Muscle layer of duodenum (tissue), 2 donors: Measurements from ENCODE around the gene NELFB.
A peak's percentile ranks its signal among the peaks of the same experiment; 100 is the strongest.

Experiments used
- H3K27ac ChIP-seq: one replicate; pipeline ENCODE4 v1.7.0; 2013; ENCODE audit warnings: mild to moderate bottlenecking, low read length
- H3K27me3 ChIP-seq: one replicate; pipeline ENCODE4 v1.7.0; 2013; ENCODE audit warnings: low read depth, mild to moderate bottlenecking, control low read depth, low read length
- H3K36me3 ChIP-seq, 2 donors: one replicate each; pipeline ENCODE4 v1.7.0; 2013; ENCODE audit warnings: low read length in 2 of 2, control low read depth in 1 of 2, mild to moderate bottlenecking in 1 of 2; ENCODE audit not compliant: insufficient read depth in 2 of 2, control insufficient read depth in 1 of 2
- H3K4me1 ChIP-seq, 2 donors: one replicate each; pipeline ENCODE4 v1.7.0; 2013; ENCODE audit warnings: low read length in 2 of 2, mild to moderate bottlenecking in 2 of 2, control low read depth in 1 of 2, moderate library complexity in 1 of 2; ENCODE audit not compliant: insufficient read depth in 2 of 2, control insufficient read depth in 1 of 2
- H3K4me3 ChIP-seq, 2 donors: one replicate each; pipeline ENCODE4 v1.7.0; 2013; ENCODE audit warnings: low read length in 2 of 2, low read depth in 1 of 2, mild to moderate bottlenecking in 1 of 2
- H3K9me3 ChIP-seq, 2 donors: one replicate each; pipeline ENCODE4 v1.7.0; 2013; ENCODE audit warnings: low read length in 2 of 2, control low read depth in 1 of 2, mild to moderate bottlenecking in 1 of 2; ENCODE audit not compliant: control insufficient read depth in 1 of 2
- donor health status: healthy.

NELFB gene

GRCh38 chr9:137254624-137255447 lies at the start of gene NELFB:
TSS of gene NELFB (plus strand) at chr9:137255327.
- H3K27ac ChIP-seq = peak within 1 kb of the TSS; percentile 23
- H3K27me3 ChIP-seq = no peaks in the 10 kb centered on the region
- peaks cover 9 to 23% of the 10 kb centered on the region in 2 donors for H3K4me1 ChIP-seq
- no peaks in the 10 kb centered on the region for H3K9me3 ChIP-seq
- peaks cover 11 to 19% of the 10 kb centered on the region in 2 donors for H3K36me3 ChIP-seq
- peak within 1 kb of the TSS; percentile 81 to 99 for H3K4me3 ChIP-seq

DNA sequence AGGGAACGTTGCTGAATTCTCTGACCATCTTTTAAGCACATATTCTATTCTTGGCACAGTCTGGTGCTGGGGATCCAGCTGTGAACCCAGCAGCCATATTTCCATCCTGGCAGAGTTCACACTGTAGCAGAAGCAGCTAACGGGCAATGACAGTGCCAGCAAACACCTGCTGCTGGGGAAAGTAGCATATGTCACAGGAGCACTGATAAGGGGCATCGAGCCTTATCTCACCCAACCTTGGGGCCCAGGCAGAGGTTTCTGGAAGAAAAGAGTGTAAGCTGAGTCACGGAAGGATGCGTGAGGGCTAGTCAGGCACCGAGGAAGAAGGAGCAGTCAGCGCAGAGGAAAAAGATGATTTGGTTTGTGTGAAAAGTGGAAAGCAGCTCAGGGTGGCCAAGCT lies 48.5 kb upstream of the NELFB start:
- peaks cover 0 to 10% of the 10 kb centered on the region in 2 donors for H3K36me3 ChIP-seq
- peaks cover 21 to 51% of the 10 kb centered on the region in 2 donors for H3K4me1 ChIP-seq
- peak overlapping the region; percentile 84 to 98 for H3K4me3 ChIP-seq

GRCh38 chr9:137211532-137211931 lies 43.6 kb upstream of the NELFB start:
- H3K4me1 ChIP-seq = peaks cover 6 to 7% of the 10 kb centered on the region in 2 donors
- peaks cover 0 to 18% of the 10 kb centered on the region in 2 donors for H3K36me3 ChIP-seq
- no peak overlapping the region for H3K27ac ChIP-seq
- no peaks in the 10 kb centered on the region for H3K27me3 ChIP-seq
- no peaks in the 10 kb centered on the region for H3K9me3 ChIP-seq
- H3K4me3 ChIP-seq = no peak overlapping the region

More for the DNA sequence above, 48.5 kb upstream of the NELFB start:
- H3K27me3 ChIP-seq = no peaks in the 10 kb centered on the region
- H3K9me3 ChIP-seq = no peaks in the 10 kb centered on the region
- H3K27ac ChIP-seq = no peak overlapping the region

DNA sequence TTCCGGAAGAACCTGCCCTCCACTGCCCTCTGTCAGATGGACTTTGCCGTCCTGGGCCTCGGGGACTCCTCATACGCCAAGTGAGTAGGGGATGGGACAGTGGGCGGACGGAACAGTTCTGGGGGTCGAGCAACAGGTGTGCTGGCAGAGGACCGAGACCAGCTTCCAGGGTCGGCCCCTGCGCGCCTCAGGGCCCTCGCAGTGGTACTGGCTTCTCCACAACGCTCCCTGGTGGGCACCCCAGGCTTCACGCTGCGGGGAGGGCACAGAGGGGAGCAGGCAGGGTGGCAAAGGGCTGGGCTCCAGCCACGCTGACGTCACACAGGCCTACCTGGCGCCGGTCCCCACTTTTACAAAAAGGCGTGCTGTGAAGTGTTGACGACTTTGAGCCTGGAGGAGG lies 42.6 kb upstream of the NELFB start:
- H3K36me3 ChIP-seq = peaks cover 0 to 18% of the 10 kb centered on the region in 2 donors
- H3K9me3 ChIP-seq = no peaks in the 10 kb centered on the region
- no peaks in the 10 kb centered on the region for H3K27me3 ChIP-seq
- no peak overlapping the region for H3K4me3 ChIP-seq
- no peak overlapping the region for H3K27ac ChIP-seq
- H3K4me1 ChIP-seq = no peaks in the 10 kb centered on the region

GRCh38 chr9:137213160-137214060 lies 41.7 kb upstream of the NELFB start:
- no peaks in the 10 kb centered on the region for H3K27me3 ChIP-seq
- no peak overlapping the region for H3K27ac ChIP-seq
- peaks cover 0 to 18% of the 10 kb centered on the region in 2 donors for H3K36me3 ChIP-seq
- H3K9me3 ChIP-seq = no peaks in the 10 kb centered on the region
- no peak overlapping the region for H3K4me3 ChIP-seq
- H3K4me1 ChIP-seq = no peaks in the 10 kb centered on the region

DNA sequence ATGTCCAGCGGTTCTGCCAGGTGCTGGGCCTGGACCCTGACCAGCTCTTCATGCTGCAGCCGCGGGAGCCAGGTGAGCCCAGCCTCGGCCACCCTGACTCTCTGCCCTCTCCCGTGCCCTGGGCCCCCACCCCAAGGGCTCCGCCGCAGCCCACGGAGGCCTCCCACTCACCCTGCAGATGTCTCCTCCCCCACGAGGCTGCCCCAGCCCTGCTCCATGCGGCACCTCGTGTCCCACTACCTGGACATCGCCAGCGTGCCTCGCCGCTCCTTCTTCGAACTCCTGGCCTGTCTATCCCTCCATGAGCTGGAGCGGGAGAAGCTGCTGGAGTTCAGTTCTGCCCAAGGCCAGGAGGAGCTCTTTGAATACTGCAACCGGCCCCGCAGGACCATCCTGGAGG lies 40.5 kb upstream of the NELFB start:
- Histone ChIP-seq H3K27me3 (no peaks in the 10 kb centered on the region), H3K4me3 (no peak overlapping the region), H3K4me1 (no peaks in the 10 kb centered on the region), H3K27ac (no peak overlapping the region), H3K9me3 (no peaks in the 10 kb centered on the region), H3K36me3 (peaks cover 0 to 8% of the 10 kb centered on the region in 2 donors)

- Histone ChIP-seq H3K27me3 (no peaks in the 10 kb centered on the region), H3K27ac (no peak overlapping the region), H3K36me3 (peaks cover 0 to 8% of the 10 kb centered on the region in 2 donors), H3K4me1 (no peaks in the 10 kb centered on the region), H3K9me3 (no peaks in the 10 kb centered on the region), H3K4me3 (no peak overlapping the region)
Observed at GRCh38 chr9:137215196-137215986, 39.7 kb upstream of the NELFB start.

DNA sequence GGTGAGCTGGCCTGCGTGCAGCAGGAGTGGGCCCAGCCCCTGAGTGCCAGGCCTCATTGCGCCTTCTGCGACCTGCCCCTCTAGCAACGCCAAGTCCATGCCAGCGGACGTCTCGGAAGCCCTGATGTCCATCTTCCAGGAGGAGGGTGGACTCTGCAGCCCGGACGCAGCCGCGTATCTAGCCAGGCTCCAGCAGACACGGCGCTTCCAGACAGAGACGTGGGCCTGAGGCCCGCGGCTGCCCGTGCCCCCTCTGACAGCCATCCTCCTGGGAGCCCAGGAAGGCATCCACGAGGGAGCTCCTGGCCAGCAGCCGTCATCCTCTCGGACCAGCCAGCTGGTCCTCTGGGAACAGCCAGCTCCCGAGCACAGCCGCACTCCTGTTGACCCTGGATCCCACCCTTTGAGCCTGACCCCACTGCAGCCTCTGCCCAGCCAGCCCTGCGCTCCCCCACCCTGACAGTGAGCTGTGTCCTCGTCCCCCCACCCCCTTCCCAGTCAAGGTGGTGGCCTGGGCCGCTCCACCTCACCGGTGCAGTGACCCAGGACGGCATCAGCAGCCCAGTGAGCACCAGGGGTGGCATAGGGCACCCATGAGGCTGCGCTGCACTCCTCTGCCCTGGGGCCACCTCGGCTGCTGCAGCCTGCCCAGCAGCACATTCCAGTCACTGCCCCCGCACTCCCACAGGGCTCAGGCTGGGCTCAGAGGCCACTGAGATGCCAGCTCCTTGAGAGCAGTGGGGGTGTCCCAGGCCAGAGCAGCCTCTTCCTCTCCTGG lies 38.8 kb upstream of the NELFB start:
- Histone ChIP-seq H3K9me3 (no peaks in the 10 kb centered on the region), H3K27me3 (no peaks in the 10 kb centered on the region), H3K27ac (no peak overlapping the region), H3K4me3 (no peak overlapping the region), H3K4me1 (peaks cover 0 to under 1% of the 10 kb centered on the region in 2 donors), H3K36me3 (peaks cover 0 to 8% of the 10 kb centered on the region in 2 donors)

GRCh38 chr9:137217276-137218211 lies 37.6 kb upstream of the NELFB start:
- peaks cover 0 to 7% of the 10 kb centered on the region in 2 donors for H3K4me1 ChIP-seq
- peak overlapping the region; percentile 11 for H3K4me3 ChIP-seq
- H3K27me3 ChIP-seq = no peaks in the 10 kb centered on the region
- no peaks in the 10 kb centered on the region for H3K9me3 ChIP-seq
- peaks cover 0 to 8% of the 10 kb centered on the region in 2 donors for H3K36me3 ChIP-seq
- no peak overlapping the region for H3K27ac ChIP-seq
